A549 treated with CpdA at 1 μM for 4 hours (cell line): ENCODE results near the gene CDH19. TPM values are rescaled to one million over a fixed set of nuclear protein-coding genes. Genes with fewer than 3 reads are reported as not detected.

Source experiments
- total RNA-seq: library from RNA; stranded (reverse); fragments of 200-300 nt; extraction: Qiagen RNA extraction; gene quantifications from 5 replicates; pipeline ENCODE4 v1.2.3, GENCODE V29; 2022; ENCODE audit warnings: low read depth

Gene CDH19
- 0.98 to 2.3 TPM (median 1.5 TPM) in 5 replicates for total RNA-seq

GRCh38 chr18:66603941-66604627, at the start of gene CDH19:
CDH19 (minus strand) TSS chr18:66604090; CDS start chr18:66572204, 31,886 bp downstream.

